Panc1 (cell line): ENCODE data around the gene VPS29. TPM values are rescaled to one million over a fixed set of nuclear protein-coding genes. Genes with fewer than 3 reads are reported as not detected.

ENCODE experiments used
- ATAC-seq: fragments of 200-7000 bp; cut with Tn5 transposase; 2 replicates; pipeline ENCODE4 v1.9.1; 2020; ENCODE audit warnings: mild to moderate bottlenecking, moderate library complexity
- BruUV-seq: library from RNA; stranded (reverse); fragments of 400-500 nt; replicated peaks from 2 replicates; lab custom pipeline; 2021; lab: Mats Ljungman, UMichigan
- CTCF ChIA-PET: fragments of 300-600 bp; sonication (Branson Sonifier 250); formaldehyde crosslinking; loops from one replicate; lab custom pipeline; 2022; ENCODE audit warnings: antibody characterized with exemption; lab: Charles Lee
- POLR2A ChIA-PET: fragments of 300-600 bp; sonication (Branson Sonifier 250); formaldehyde crosslinking; loops from one replicate; lab custom pipeline; 2022; ENCODE audit warnings: antibody characterized with exemption; lab: Charles Lee
- DNase-seq: peaks from one replicate; pipeline ENCODE4 v3.0.0-alpha.2; 2010; ENCODE audit warnings: low read depth, low spot score
- H3K27ac ChIP-seq: 2 replicates; pipeline ENCODE4 v1.5.1; 2011; ENCODE audit warnings: mild to moderate bottlenecking, low read length, inconsistent platforms
- H3K27me3 ChIP-seq: fragments of 200-500 bp; sonication (Bioruptor generic); 2 replicates; pipeline ENCODE4 v1.6.0; 2014; ENCODE audit warnings: low read length, inconsistent platforms; ENCODE audit not compliant: control insufficient read depth, insufficient read depth
- H3K36me3 ChIP-seq: fragments of 200-500 bp; sonication (Bioruptor generic); 2 replicates; pipeline ENCODE4 v1.5.1; 2014; ENCODE audit warnings: inconsistent platforms, mild to moderate bottlenecking, low read length, moderate library complexity; ENCODE audit not compliant: control insufficient read depth, insufficient read depth
- H3K4me1 ChIP-seq: 2 replicates; pipeline ENCODE4 v1.5.1; 2011; ENCODE audit warnings: inconsistent platforms, mild to moderate bottlenecking, low read length, moderate library complexity; ENCODE audit not compliant: control insufficient read depth, insufficient read depth
- H3K4me3 ChIP-seq, 2 experiments: 2 replicates each; pipeline ENCODE4 v1.5.1; 2011 to 2012; ENCODE audit warnings: low read depth in 2 of 2, low read length in 2 of 2, mild to moderate bottlenecking in 2 of 2, inconsistent platforms in 1 of 2, moderate library complexity in 1 of 2
- H3K9me3 ChIP-seq: fragments of 200-500 bp; sonication (Bioruptor generic); 2 replicates; pipeline ENCODE4 v1.5.1; 2014; ENCODE audit warnings: low read depth, mild to moderate bottlenecking, inconsistent platforms, low read length, moderate library complexity; ENCODE audit not compliant: control insufficient read depth, insufficient read depth
- CTCF ChIP-seq: fragments of 450-650 bp; IDR thresholded peaks from 2 replicates; pipeline ENCODE4 v1.5.1; 2017; ENCODE audit warnings: mild to moderate bottlenecking
- POLR2AphosphoS5 ChIP-seq: IDR thresholded peaks from 2 replicates; pipeline ENCODE4 v1.6.1; 2012; ENCODE audit warnings: mild to moderate bottlenecking, low read depth, low read length, moderate library complexity
- SIN3A ChIP-seq: IDR thresholded peaks from 2 replicates; pipeline ENCODE4 v1.6.1; 2012; ENCODE audit warnings: low read depth, mild to moderate bottlenecking, low read length, moderate library complexity, borderline replicate concordance; ENCODE audit not compliant: insufficient read depth
- TCF7L2 ChIP-seq: IDR thresholded peaks from 2 replicates; pipeline ENCODE4 v1.6.1; 2011; ENCODE audit warnings: mild to moderate bottlenecking, low read depth, low read length, inconsistent platforms
- in situ Hi-C: cut with HindIII; loops from 2 replicates; pipeline ENCODE4 v1.10.0; 2016; ENCODE audit warnings: low sequenced_read_pairs, low pct_unique_long_range_greater_than_20kb
- intact Hi-C: fragments of 100-400 bp; cut with micrococcal nuclease; formaldehyde crosslinking; loops from one replicate; pipeline ENCODE4 v1.10.0; 2022; ENCODE audit not compliant: unreplicated experiment
- total RNA-seq: library from RNA; stranded (reverse); gene quantifications from one replicate; pipeline ENCODE4 v1.2.1, GENCODE V29; 2021; ENCODE audit not compliant: unreplicated experiment
- TF ChIP-seq, protein P1 (sequence below), 2 experiments: IDR thresholded peaks; 2 replicates each; pipeline ENCODE4 v1.6.1; 2011 to 2012; ENCODE audit warnings: low read depth in 2 of 2, control low read depth in 1 of 2, low read length in 1 of 2, mild to moderate bottlenecking in 1 of 2, moderate library complexity in 1 of 2; ENCODE audit not compliant: insufficient read depth in 1 of 2

VPS29 gene
- total RNA-seq, 1 experiment from 2014 or later: 128 TPM

GRCh38 chr12:110468214-110469048 is 33.5 kb downstream of the VPS29 start, which contains the start of the genes FAM216A and GPN3:
TSS of gene FAM216A (plus strand) at chr12:110468845. CDS start at chr12:110468876, 31 bp downstream.
TSS of gene GPN3 (minus strand) at chr12:110468257. CDS start at chr12:110468203, 54 bp downstream.
- POLR2A ChIA-PET: interaction anchor here (0.6 to 1.6 kb wide), 7 partner anchors 13 to 426 kb away, joined by 3 to 9 read pairs (median 4); partner anchors contain the start of gene ARPC3
- CTCF ChIA-PET: interaction anchor here (0.5 to 1.6 kb wide), 7 partner anchors 18 to 400 kb away, joined by 3 to 7 read pairs (median 3); partner anchors contain the start of gene ARPC3
- BruUV-seq: no TSS peak

GRCh38 chr12:110467847-110468213 is 34.1 kb downstream of the VPS29 start:
- ATAC-seq (no peak), DNase-seq (no peak)
- ChIA-PET CTCF (interaction anchor here (0.6 to 1.6 kb wide), 5 partner anchors 18 to 401 kb away, joined by 3 to 7 read pairs (median 4); partner anchors contain the start of gene ARPC3), POLR2A (interaction anchor here (0.8 to 1.6 kb wide), 3 partner anchors 14 to 33 kb away, joined by 3 to 5 read pairs (median 4); partner anchors contain the start of gene ARPC3)
- H3K27ac ChIP-seq: peak overlapping the region; percentile 90
- H3K4me1 ChIP-seq: peaks cover 11% of the 10 kb centered on the region
- no peaks in the 10 kb centered on the region for H3K9me3 ChIP-seq
- H3K36me3 ChIP-seq: no peaks in the 10 kb centered on the region
- BruUV-seq: no TSS peak
- H3K4me3 ChIP-seq: peak overlapping the region; percentile 88 to 95
- TF ChIP-seq TCF7L2: no peak
- TF ChIP-seq, protein P1, sequence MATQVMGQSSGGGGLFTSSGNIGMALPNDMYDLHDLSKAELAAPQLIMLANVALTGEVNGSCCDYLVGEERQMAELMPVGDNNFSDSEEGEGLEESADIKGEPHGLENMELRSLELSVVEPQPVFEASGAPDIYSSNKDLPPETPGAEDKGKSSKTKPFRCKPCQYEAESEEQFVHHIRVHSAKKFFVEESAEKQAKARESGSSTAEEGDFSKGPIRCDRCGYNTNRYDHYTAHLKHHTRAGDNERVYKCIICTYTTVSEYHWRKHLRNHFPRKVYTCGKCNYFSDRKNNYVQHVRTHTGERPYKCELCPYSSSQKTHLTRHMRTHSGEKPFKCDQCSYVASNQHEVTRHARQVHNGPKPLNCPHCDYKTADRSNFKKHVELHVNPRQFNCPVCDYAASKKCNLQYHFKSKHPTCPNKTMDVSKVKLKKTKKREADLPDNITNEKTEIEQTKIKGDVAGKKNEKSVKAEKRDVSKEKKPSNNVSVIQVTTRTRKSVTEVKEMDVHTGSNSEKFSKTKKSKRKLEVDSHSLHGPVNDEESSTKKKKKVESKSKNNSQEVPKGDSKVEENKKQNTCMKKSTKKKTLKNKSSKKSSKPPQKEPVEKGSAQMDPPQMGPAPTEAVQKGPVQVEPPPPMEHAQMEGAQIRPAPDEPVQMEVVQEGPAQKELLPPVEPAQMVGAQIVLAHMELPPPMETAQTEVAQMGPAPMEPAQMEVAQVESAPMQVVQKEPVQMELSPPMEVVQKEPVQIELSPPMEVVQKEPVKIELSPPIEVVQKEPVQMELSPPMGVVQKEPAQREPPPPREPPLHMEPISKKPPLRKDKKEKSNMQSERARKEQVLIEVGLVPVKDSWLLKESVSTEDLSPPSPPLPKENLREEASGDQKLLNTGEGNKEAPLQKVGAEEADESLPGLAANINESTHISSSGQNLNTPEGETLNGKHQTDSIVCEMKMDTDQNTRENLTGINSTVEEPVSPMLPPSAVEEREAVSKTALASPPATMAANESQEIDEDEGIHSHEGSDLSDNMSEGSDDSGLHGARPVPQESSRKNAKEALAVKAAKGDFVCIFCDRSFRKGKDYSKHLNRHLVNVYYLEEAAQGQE (IDR thresholded peaks at IDR 0.05; ENCODE audit: insufficient read depth in 1 of 2, low read depth in 2 of 2, low read length in 1 of 2): no peak
- TF ChIP-seq POLR2AphosphoS5: no peak
- no peak for TF ChIP-seq CTCF
- no peaks in the 10 kb centered on the region for H3K27me3 ChIP-seq
- intact Hi-C loops: no loop called here
- in situ Hi-C loops: loop anchor here (5.0 kb wide), 1 partner anchor 34 kb away; the partner anchor contains the start of genes RAD9B and VPS29

More at GRCh38 chr12:110468214-110469048, 33.5 kb downstream of the VPS29 start, which contains the start of the genes FAM216A and GPN3:
- intact Hi-C loops (no loop called here), in situ Hi-C loops (loop anchor here (5.0 kb wide), 1 partner anchor 34 kb away; the partner anchor contains the start of genes RAD9B and VPS29)
- Histone ChIP-seq H3K4me3 (peak within 1 kb of the TSS; percentile 88 to 95), H3K4me1 (peaks cover 11% of the 10 kb centered on the region), H3K27me3 (no peaks in the 10 kb centered on the region), H3K36me3 (peaks cover 1% of the 10 kb centered on the region; the same call in 1 of the 2 replicates), H3K9me3 (no peaks in the 10 kb centered on the region), H3K27ac (peak within 1 kb of the TSS; percentile 90)
- ATAC-seq (peak; percentile 91), DNase-seq (peak; percentile 93)
- TF ChIP-seq, protein P1 (IDR thresholded peaks at IDR 0.05; ENCODE audit: insufficient read depth in 1 of 2, low read depth in 2 of 2, low read length in 1 of 2): 0 out of 4 replicates have a peak, but pooled peaks of 1 of the 2 experiments have one; percentile 15
- TF ChIP-seq TCF7L2 (no peak), POLR2AphosphoS5 (peak; percentile 81), CTCF (no peak), SIN3A (no peak)
